ENCODE data around the gene C1orf53. TPM values are rescaled to one million over a fixed set of nuclear protein-coding genes. Genes with fewer than 3 reads are reported as not detected.

Gene C1orf53
- total and polyA plus RNA-seq, 9 of the 15 experiments (the other 6 are each of a cell fraction or from before 2014, with no cell fraction given): 0.31 to 3.2 (median 2.3) TPM

DNA sequence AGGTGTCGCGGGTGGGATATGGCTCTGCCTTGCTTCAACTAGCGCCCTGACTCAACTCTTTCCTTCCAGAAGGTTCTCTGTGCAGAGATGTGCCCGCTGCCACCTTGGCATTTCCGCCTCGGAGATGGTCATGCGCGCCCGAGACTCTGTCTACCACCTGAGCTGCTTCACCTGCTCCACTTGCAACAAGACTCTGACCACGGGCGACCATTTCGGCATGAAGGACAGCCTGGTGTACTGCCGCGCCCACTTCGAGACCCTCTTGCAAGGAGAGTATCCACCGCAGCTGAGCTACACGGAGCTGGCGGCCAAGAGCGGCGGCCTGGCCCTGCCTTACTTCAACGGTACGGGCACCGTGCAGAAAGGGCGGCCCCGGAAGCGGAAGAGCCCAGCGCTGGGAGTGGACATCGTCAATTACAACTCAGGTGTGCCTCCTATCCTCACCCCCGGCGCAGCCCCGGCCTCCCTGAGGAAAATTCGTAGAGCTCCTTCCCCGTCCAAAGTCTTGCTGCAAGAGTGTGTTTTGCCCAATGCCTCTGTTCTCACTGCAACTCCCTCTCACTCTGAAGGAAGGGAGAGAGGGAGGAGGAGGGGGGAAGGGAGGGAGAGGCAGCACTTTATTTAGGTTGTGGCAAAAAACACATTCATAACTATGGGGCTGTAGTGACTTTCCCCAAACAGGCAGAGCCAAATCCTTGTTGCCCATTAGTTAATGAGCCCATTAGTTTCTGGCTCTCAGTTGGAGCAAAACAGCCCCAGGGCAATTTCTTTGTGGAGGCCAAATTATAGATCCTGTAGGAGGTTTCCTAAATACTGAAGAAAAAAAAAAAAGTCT lies 19.0 kb downstream of the C1orf53 start:
- TF ChIP-seq NR4A1 (CRISPR knock-in tag; IDR thresholded peaks at IDR 0.05) (no peak), NR4A1 (tag; IDR thresholded peaks at IDR 0.05) (no peak), POLR2H (tag; IDR thresholded peaks at IDR 0.05; ENCODE audit: low read depth) (no peak), FIP1L1 (IDR thresholded peaks at IDR 0.05; ENCODE audit: low read depth, low read length, poor library complexity, severe bottlenecking) (no peak), EZH2 (IDR thresholded peaks at IDR 0.05; ENCODE audit: borderline replicate concordance, low read depth, low read length) (no peak), KLF10 (CRISPR knock-in tag; IDR thresholded peaks at IDR 0.05) (no peak), ZNF561 (CRISPR knock-in tag; conservative IDR thresholded peaks at IDR 0.05) (no peak), MYC (IDR thresholded peaks at IDR 0.05; ENCODE audit: low read depth, low read length) (no peak), MYC (CRISPR knock-in tag; IDR thresholded peaks at IDR 0.05; ENCODE audit: borderline replicate concordance, low read depth) (no peak), ZC3H8 (IDR thresholded peaks at IDR 0.05) (no peak)
- BruUV-seq (replicated peaks): no TSS peak
- no peaks in the 10 kb centered on the region for H4K20me1 ChIP-seq (replicated peaks; ENCODE audit: control insufficient read depth, insufficient read depth, low read length)
- H3K9me1 ChIP-seq (ENCODE audit: control insufficient read depth, insufficient read depth, low read length): no peaks in the 10 kb centered on the region
- no peak for DNase-seq (ENCODE audit: extremely low read depth in 1 of 4, low spot score in 3 of 4)
- peaks cover 2 to 24% of the 10 kb centered on the region in 2 experiments; a peak in 4 of 5 replicates for H3K4me1 ChIP-seq (replicated peaks in 1 of 2; ENCODE audit: control insufficient read depth in 2 of 2, insufficient read depth in 2 of 2, low read length in 2 of 2)
- 46% methylated on average over 32 of the region's 33 CpGs for WGBS (ENCODE audit: insufficient coverage, low coverage, missing lambda C conversion rate)
- ATAC-seq: no peak
- in situ Hi-C loops (cut with MboI) (loop anchor here (5.0 kb wide), 1 partner anchor 399 kb away; no protein-coding TSS in a partner anchor), intact Hi-C loops (cut with micrococcal nuclease) (loop anchor here (5.0 to 10.0 kb wide), 4 partner anchors 144 to 587 kb away; partner anchors contain the start of gene DENND1B)
- no peak overlapping the region for H3K27ac ChIP-seq (ENCODE audit: extremely low read depth, low read depth, low read length)
- peaks cover 47 to 58% of the 10 kb centered on the region in 2 experiments for H3K27me3 ChIP-seq (ENCODE audit: control insufficient read depth in 2 of 2, insufficient read depth in 2 of 2, low read length in 2 of 2)
- H3K4me2 ChIP-seq (ENCODE audit: insufficient read depth, low read length): no peak overlapping the region
- no peaks in the 10 kb centered on the region for H3K36me3 ChIP-seq (ENCODE audit: control insufficient read depth, insufficient read depth, low read length)
- H3K9ac ChIP-seq (ENCODE audit: insufficient read depth in 1 of 2, low read depth in 2 of 2, low read length in 2 of 2): no peak overlapping the region
- H2AFZ ChIP-seq (ENCODE audit: low read depth, low read length): no peak overlapping the region
- POLR2A ChIA-PET: no interaction called here
- CTCF ChIA-PET (ENCODE audit: low intra/inter-chr PET ratio): interaction anchor here (0.7 kb wide), 1 partner anchor 300 kb away, joined by 4 read pairs; no protein-coding TSS in a partner anchor
- H3K9me3 ChIP-seq (replicated peaks; ENCODE audit: control insufficient read depth, insufficient read depth, low read depth, low read length): no peaks in the 10 kb centered on the region
- FAIRE-seq: no peak
- H3K79me2 ChIP-seq (ENCODE audit: control insufficient read depth, insufficient read depth, low read length): no peaks in the 10 kb centered on the region
- H3K4me3 ChIP-seq: no peak overlapping the region
